DMS153 treated with DMSO at 0.1 percent for 48 hours (cell line): ENCODE measurements around the gene GGPS1.
"Not testable (repeated sequence)": the region's sequence is repeated elsewhere in the genome, so short reads cannot be mapped to it uniquely, and the experiment has no call there.

Experiments used
- DNase-seq: peaks from one replicate; lab custom pipeline; 2025; ENCODE audit not compliant: unreplicated experiment; lab: John Stamatoyannopoulos, UW

The GGPS1 gene

GRCh38 chr1:235304549-235305451 is 23.6 kb upstream of the GGPS1 start:
- no peak for DNase-seq

GRCh38 chr1:235307158-235308124 is 20.9 kb upstream of the GGPS1 start:
- no peak for DNase-seq

GRCh38 chr1:235309206-235309605 is 19.2 kb upstream of the GGPS1 start:
- DNase-seq, result not testable (repeated sequence)

- DNase-seq, result no peak
Observed at GRCh38 chr1:235313262-235313661, 15.1 kb upstream of the GGPS1 start.

- no peak for DNase-seq
Observed at GRCh38 chr1:235313931-235314678, 14.3 kb upstream of the GGPS1 start.

- no peak for DNase-seq
Observed at GRCh38 chr1:235315173-235315572, 13.2 kb upstream of the GGPS1 start.

- no peak for DNase-seq
Observed at GRCh38 chr1:235315735-235316134, 12.6 kb upstream of the GGPS1 start.

GRCh38 chr1:235317168-235317567 is 11.2 kb upstream of the GGPS1 start:
- DNase-seq, result no peak

GRCh38 chr1:235319255-235319654 is 9.1 kb upstream of the GGPS1 start:
- DNase-seq, result no peak

- no peak for DNase-seq
Observed at GRCh38 chr1:235320521-235321179, 7.7 kb upstream of the GGPS1 start.

GRCh38 chr1:235324296-235324695 is 4.1 kb upstream of the GGPS1 start:
- no peak for DNase-seq

- DNase-seq, result no peak
Observed at GRCh38 chr1:235325139-235325538, 3.2 kb upstream of the GGPS1 start.

GRCh38 chr1:235325854-235326253 is 2.5 kb upstream of the GGPS1 start:
- DNase-seq, result no peak

GRCh38 chr1:235326719-235327558 is 1.4 kb upstream of the GGPS1 start:
- DNase-seq, result no peak

- DNase-seq, result no peak
Observed at GRCh38 chr1:235327559-235328270, 655 bp upstream of the GGPS1 start, which contains the start of gene ARID4B. Gene ARID4B (minus strand): TSS chr1:235328179. CDS start chr1:235326919, 1,260 bp downstream.

- DNase-seq, result no peak
Observed at GRCh38 chr1:235329139-235329902, 951 bp downstream of the GGPS1 start.

GRCh38 chr1:235330918-235331285 is 2.5 kb downstream of the GGPS1 start:
- DNase-seq, result no peak

- no peak for DNase-seq
Observed at GRCh38 chr1:235331401-235331800, 3.0 kb downstream of the GGPS1 start.
